Heart left ventricle (tissue), 16 donors: ENCODE results near the gene CHST11. TPM values are rescaled to one million over a fixed set of nuclear protein-coding genes. Genes with fewer than 3 reads are reported as not detected.

Experiments
- ATAC-seq, 4 donors: fragments of 200-7000 bp; cut with Tn5 transposase; one replicate each; pipeline ENCODE4 v1.9.1; 2020 to 2022; ENCODE audit warnings: moderate library complexity in 4 of 4, mild to moderate bottlenecking in 3 of 4, moderate number of reproducible peaks in 1 of 4
- DNase-seq, 5 donors: peaks; one replicate each; pipeline ENCODE4 v3.0.0-alpha.2; 2020
- H3K27ac ChIP-seq, 12 donors: fragments of 200-600 bp; sonication (generic) in 4 of 12; one replicate each; pipeline versions ENCODE4 v1.5.0 to v1.8.0; 2016 to 2022; ENCODE audit warnings: mild to moderate bottlenecking in 2 of 12
- H3K27me3 ChIP-seq, 9 donors: fragments of 200-600 bp; sonication (generic) in 2 of 9; one replicate each; pipeline versions ENCODE4 v1.5.1 to v1.8.0; 2016 to 2022; ENCODE audit warnings: mild to moderate bottlenecking in 3 of 9
- H3K36me3 ChIP-seq, 9 donors: fragments of 200-600 bp; sonication (generic) in 2 of 9; one replicate each; pipeline versions ENCODE4 v1.5.0 to v1.8.0; 2018 to 2022; ENCODE audit warnings: mild to moderate bottlenecking in 2 of 9
- H3K4me1 ChIP-seq, 12 donors: fragments of 200-600 bp; sonication (generic) in 4 of 12; one replicate each; pipeline versions ENCODE4 v1.5.0 to v1.8.0; 2016 to 2022; ENCODE audit warnings: mild to moderate bottlenecking in 3 of 12
- H3K4me3 ChIP-seq, 12 donors: fragments of 200-600 bp; sonication (generic) in 4 of 12; one replicate each; pipeline versions ENCODE4 v1.5.0 to v1.8.0; 2017 to 2022; ENCODE audit warnings: mild to moderate bottlenecking in 9 of 12, moderate library complexity in 4 of 12
- H3K9me3 ChIP-seq, 12 donors: fragments of 200-600 bp; sonication (generic) in 4 of 12; one replicate each; pipeline versions ENCODE4 v1.5.0 to v1.8.0; 2016 to 2022; ENCODE audit warnings: mild to moderate bottlenecking in 1 of 12
- POLR2A ChIP-seq, 2 donors: fragments of 450-650 bp; IDR thresholded peaks; one replicate each; pipeline ENCODE4 v1.6.1; 2017; ENCODE audit warnings: antibody characterized with exemption in 2 of 2, mild to moderate bottlenecking in 2 of 2, moderate library complexity in 2 of 2
- WGBS, 4 donors: extraction: QIAGEN DNeasy Blood & Tissue Kit in 2 of 4; methylation state at CpG; one replicate each; pipeline versions ENCODE4 v1.1.5 to v1.1.7; 2013 to 2018; 5-methylcytosine and 5-hydroxymethylcytosine counted together
- intact Hi-C, 10 donors: fragments of 100-400 bp; cut with DNase I; formaldehyde crosslinking; loops; one replicate each; pipeline versions ENCODE4 v1.11.1 to v1.14.2; 2022
- polyA plus RNA-seq, 2 donors: library from polyadenylated mRNA; stranded (reverse); fragments of 200-250 nt; gene quantifications; one replicate each; pipeline ENCODE4 v1.2.3, GENCODE V29; 2013
- total RNA-seq, 9 donors: library from RNA; depleted of rRNA in 2 of 9; stranded (reverse); fragments of >200 nt in 2 of 9; fragmentation: NEBNext Ultra II Directional in 3 of 9; extraction: Animal tissue kit (Norgen Biotek cat#: 25700) in 3 of 9; gene quantifications; one replicate each; pipeline versions ENCODE4 v1.1.0 to v1.2.4, GENCODE V29; 2016 to 2023
- TF ChIP-seq, protein P1 (sequence below), 12 donors: fragments of 200-600 bp; sonication (generic) in 4 of 12; IDR thresholded peaks; one replicate each; pipeline versions ENCODE4 v1.5.0 to v1.8.0; 2018 to 2022; ENCODE audit warnings: antibody characterized with exemption in 12 of 12, mild to moderate bottlenecking in 5 of 12
- donor health status: ischemic (EF 13 %, LVEDD 7.1; RV severe dilation, severe dysfunction).
- donor health status: healthy with polysubstance abuse.
- donor health status: DM: no; HTN: yes; CAD: no.
- donor health status: DM: no; HTN: no; CAD: no.
- donor health status: ischemic (EF 25% LVEDD 6.9; RV normal size, moderate dysfunction).
- donor health status: ischemic (EF 25% LVEDD 5.7; RV mildly dilated, moderate dysfunction).
- donor health status: healthy.
- donor health status: DM: yes; HTN: yes; CAD: no.
- donor health status: ischemic (EF 35%, LVEDD 5.7; RV mildly dilated, moderate dysfunction).
- donor health status: nonischemic (EF 11% LVEDD 7.7; RV severe dilation, severe dysfunction).
- donor health status: DM: yes; HTN: yes; CAD: no.
- donor health status: PGD.
- donor health status: ischemic (EF 29% LVEDD 5.4; RV normal size, mild dysfunction).
- donor health status: nonischemic (EF 23%, LVEDD 6.1; RV moderate dilation, normal function).

The CHST11 gene
- total and polyA plus RNA-seq, 11 donors: 1.1 to 16.9 (median 3.4) TPM

- WGBS, 4 donors: 88 to 92% (median 90%) methylated on average over 3 of the region's 3 CpGs
- H3K27me3 ChIP-seq: no peaks in the 10 kb centered on the region
- H3K4me1 ChIP-seq: peaks cover 0 to 27% (median 7%) of the 10 kb centered on the region in 12 donors
- no peak for TF ChIP-seq POLR2A (IDR thresholded peaks at IDR 0.05)
- TF ChIP-seq, protein P1, sequence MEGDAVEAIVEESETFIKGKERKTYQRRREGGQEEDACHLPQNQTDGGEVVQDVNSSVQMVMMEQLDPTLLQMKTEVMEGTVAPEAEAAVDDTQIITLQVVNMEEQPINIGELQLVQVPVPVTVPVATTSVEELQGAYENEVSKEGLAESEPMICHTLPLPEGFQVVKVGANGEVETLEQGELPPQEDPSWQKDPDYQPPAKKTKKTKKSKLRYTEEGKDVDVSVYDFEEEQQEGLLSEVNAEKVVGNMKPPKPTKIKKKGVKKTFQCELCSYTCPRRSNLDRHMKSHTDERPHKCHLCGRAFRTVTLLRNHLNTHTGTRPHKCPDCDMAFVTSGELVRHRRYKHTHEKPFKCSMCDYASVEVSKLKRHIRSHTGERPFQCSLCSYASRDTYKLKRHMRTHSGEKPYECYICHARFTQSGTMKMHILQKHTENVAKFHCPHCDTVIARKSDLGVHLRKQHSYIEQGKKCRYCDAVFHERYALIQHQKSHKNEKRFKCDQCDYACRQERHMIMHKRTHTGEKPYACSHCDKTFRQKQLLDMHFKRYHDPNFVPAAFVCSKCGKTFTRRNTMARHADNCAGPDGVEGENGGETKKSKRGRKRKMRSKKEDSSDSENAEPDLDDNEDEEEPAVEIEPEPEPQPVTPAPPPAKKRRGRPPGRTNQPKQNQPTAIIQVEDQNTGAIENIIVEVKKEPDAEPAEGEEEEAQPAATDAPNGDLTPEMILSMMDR (IDR thresholded peaks at IDR 0.05): no peak
- H3K9me3 ChIP-seq: no peaks in the 10 kb centered on the region
- no peak overlapping the region for H3K27ac ChIP-seq
- ATAC-seq (no peak), DNase-seq (no peak)
- H3K36me3 ChIP-seq: peaks cover 0 to 6% (median 0%) of the 10 kb centered on the region in 9 donors
- H3K4me3 ChIP-seq: no peak overlapping the region
- intact Hi-C loops: no loop called here
Observed at GRCh38 chr12:104698871-104699270, 242.1 kb downstream of the CHST11 start.

DNA sequence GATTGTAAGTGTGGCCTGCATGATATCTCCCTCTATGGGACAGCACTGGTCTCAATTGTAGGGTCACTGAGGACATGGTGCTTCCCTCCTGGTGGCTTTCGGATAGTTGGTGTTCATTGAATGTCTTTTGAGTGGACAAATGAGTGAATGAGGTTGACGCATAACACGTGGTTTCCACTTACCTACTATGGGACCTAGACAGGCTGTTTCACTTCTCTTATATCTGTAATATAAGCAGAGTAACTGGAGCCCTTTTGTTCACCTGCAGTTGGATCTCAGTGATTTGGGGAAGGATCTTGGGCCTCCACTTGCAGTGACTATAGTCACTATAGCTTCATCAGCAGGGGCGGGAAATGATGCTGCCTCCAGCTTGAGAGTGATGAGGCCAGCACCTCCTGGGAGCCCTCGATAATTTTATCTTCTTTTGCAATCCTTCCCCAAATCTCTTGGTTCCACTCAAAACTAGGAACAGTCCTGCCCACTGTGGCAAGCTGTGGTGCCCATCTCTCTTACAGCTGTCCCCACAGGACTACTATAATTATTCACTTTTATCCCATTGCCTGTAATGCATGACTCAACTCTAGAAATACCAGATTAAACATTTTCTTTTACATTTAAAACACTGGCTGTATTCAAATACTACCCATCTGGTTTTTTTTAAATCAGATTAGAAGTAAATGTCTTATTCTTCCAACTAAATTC, 242.9 kb downstream of the CHST11 start:
- DNase-seq: no peak
- peaks cover 0 to 6% (median 0%) of the 10 kb centered on the region in 9 donors for H3K36me3 ChIP-seq
- 82 to 93% (median 91%) methylated on average over 5 of the region's 5 CpGs for WGBS, 4 donors
- ATAC-seq: no peak
- intact Hi-C loops: no loop called here
- H3K4me3 ChIP-seq: no peak overlapping the region
- H3K27ac ChIP-seq: no peak overlapping the region
- H3K27me3 ChIP-seq: no peaks in the 10 kb centered on the region
- no peak for TF ChIP-seq POLR2A (IDR thresholded peaks at IDR 0.05)
- TF ChIP-seq, protein P1 (IDR thresholded peaks at IDR 0.05): peak in 2 of 12 donors; percentile 34 to 37
- H3K9me3 ChIP-seq: no peaks in the 10 kb centered on the region
- H3K4me1 ChIP-seq: peaks cover 0 to 22% (median 7%) of the 10 kb centered on the region in 12 donors

- intact Hi-C loops: no loop called here
- 92 to 100% (median 99%) methylated on average over 1 of the region's 1 CpG for WGBS, 4 donors
- Histone ChIP-seq H3K36me3 (peaks cover 0 to 6% (median 0%) of the 10 kb centered on the region in 9 donors), H3K4me1 (peaks cover 0 to 16% (median 7%) of the 10 kb centered on the region in 12 donors), H3K27me3 (no peaks in the 10 kb centered on the region), H3K4me3 (no peak overlapping the region), H3K27ac (no peak overlapping the region), H3K9me3 (no peaks in the 10 kb centered on the region)
- no peak for TF ChIP-seq POLR2A (IDR thresholded peaks at IDR 0.05)
- ATAC-seq (no peak), DNase-seq (no peak)
Observed at GRCh38 chr12:104700324-104700723, 243.6 kb downstream of the CHST11 start.

DNA sequence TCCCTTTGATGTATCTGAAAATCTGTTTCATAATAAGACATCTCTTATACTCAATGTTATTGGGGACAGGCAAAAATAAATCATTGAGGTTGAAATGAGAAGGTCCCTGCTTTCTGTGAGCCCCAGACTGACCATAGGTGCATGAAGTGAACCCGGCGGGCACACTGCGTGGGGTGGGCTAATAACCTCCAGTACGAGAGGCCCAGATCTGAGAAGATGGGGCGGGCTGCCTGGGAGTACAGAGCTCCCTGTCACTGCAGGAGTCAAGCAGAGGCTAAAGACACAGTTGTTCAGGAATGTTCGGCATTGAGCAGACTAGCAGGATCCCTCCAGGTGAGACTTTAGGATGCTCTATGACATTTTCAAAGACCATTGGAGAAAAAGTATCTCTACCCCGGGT, 244.6 kb downstream of the CHST11 start:
- H3K36me3 ChIP-seq: peaks cover 0 to 6% (median 0%) of the 10 kb centered on the region in 9 donors
- no peaks in the 10 kb centered on the region for H3K9me3 ChIP-seq
- 90 to 97% (median 93%) methylated on average over 7 of the region's 7 CpGs for WGBS, 4 donors
- no peak for ATAC-seq
- H3K4me1 ChIP-seq: peaks cover 0 to 11% (median 4%) of the 10 kb centered on the region in 12 donors
- no peak for TF ChIP-seq POLR2A (IDR thresholded peaks at IDR 0.05)
- TF ChIP-seq, protein P1 (IDR thresholded peaks at IDR 0.05): no peak
- H3K27me3 ChIP-seq: no peaks in the 10 kb centered on the region
- intact Hi-C loops: no loop called here
- H3K4me3 ChIP-seq: no peak overlapping the region
- no peak for DNase-seq
- H3K27ac ChIP-seq: no peak overlapping the region
